GM19035 (cell line): Measurements from ENCODE around the gene CHAT.
"Not testable (repeated sequence)": the region's sequence is repeated elsewhere in the genome, so short reads cannot be mapped to it uniquely, and the experiment has no call there.

Experiments
- ATAC-seq: cut with Tn5 transposase; IDR thresholded peaks from one replicate; pipeline ENCODE4 v1.9.1; 2021; ENCODE audit not compliant: unreplicated experiment

CHAT gene

DNA sequence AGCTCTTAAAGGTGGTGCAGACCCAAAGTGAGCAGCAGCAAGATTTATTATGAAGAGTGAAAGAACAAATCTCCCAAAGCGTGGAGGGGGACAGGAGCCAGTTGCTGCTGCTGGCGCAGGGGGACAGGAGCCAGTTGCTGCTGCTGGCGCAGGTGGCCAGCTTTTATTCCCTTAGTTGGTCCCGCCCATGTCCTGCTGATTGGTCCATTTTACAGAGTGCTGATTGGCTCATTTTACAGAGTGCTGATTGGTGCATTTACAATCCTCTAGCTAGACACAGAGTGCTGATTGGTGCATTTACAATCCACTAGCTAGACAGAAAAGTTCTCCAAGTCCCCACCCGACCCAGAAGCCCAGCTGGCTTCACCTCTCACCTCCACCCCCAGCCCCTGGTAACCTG is 68.6 kb downstream of the CHAT start:
- not testable (repeated sequence) for ATAC-seq

DNA sequence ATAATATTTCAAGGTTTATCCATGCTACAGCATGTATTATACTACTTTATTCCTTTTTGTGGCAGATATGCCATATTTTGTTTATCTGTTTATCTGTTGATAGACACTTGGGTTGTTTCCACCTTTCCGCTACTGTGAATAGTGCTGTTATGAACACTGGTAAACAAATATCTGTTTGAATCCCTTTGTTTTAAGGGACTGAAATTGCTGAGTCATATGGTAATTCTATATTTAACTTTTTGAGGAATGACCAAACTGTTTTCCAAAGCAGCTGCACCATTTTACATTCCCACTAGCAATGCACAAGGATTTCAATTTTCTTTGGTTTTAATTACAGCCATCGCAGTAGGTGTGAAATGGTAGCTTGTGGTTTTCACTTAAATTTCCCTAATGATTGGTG is 69.0 kb downstream of the CHAT start:
- no peak for ATAC-seq

DNA sequence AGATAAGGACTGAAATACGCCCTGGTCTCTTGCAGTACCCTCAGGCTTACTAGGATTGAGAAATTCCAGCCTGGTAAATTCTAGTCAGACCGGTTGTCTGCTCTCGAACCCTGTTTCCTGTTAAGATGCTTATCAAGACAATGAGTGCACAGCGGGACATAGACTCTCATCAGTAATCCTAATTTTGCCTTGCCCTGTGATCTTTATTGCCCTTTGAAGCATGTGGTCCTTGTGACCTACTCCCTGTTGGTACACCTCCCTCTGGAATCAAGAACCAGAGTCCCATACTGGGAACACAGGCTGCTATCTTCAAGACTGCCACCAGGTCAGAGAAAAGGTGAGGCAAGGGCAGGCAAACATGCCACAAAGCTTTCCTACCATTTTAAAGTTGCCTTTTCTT is 72.8 kb downstream of the CHAT start:
- no peak for ATAC-seq

DNA sequence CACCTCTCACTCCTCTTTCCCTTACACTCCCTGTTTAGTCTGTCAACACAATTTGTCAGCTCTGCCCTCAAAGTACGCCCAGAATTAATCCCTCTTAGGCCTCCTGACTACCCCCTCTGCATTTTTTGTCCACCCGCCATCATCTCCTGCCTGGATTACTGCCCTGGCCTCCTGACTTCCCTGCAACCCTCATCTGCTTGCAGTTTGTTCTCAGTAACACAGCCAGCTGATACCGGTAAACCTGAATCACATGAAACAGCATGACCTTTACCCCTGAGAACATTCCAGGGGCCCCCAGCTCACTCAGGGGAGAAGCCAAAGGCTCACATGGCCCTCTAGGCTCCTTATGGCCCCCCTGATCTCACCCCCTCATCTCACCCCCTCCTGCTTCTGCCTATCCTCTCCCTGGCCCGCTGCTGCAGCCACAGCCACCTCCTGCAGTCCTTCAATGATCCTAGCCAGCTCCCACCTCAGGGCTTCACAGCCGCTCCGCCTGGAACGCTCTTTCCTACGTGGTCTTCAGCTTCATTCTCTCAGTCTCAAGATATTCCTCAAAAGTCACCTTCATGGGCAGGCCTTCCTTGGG is 74.5 kb downstream of the CHAT start:
- ATAC-seq = no peak

DNA sequence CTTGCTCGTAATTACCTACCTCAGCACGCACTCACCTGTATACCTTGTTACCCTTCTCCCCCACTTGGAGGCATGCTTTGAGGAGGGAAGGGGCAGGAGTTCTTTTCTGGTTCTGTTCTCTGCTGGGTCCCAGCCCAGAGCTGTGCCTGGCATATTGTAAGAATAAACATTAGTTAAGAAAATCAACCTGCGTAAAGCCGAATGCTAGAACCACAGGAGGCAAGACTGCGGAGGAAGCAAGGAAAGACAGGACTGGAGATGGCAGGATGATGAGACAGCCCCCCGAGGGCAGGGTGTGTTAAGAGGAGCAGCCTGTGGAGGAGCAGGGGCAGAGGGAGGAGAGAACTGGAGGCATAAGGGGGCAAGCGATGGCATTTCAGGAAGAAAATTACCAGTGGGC is 75.1 kb downstream of the CHAT start:
- no peak for ATAC-seq

DNA sequence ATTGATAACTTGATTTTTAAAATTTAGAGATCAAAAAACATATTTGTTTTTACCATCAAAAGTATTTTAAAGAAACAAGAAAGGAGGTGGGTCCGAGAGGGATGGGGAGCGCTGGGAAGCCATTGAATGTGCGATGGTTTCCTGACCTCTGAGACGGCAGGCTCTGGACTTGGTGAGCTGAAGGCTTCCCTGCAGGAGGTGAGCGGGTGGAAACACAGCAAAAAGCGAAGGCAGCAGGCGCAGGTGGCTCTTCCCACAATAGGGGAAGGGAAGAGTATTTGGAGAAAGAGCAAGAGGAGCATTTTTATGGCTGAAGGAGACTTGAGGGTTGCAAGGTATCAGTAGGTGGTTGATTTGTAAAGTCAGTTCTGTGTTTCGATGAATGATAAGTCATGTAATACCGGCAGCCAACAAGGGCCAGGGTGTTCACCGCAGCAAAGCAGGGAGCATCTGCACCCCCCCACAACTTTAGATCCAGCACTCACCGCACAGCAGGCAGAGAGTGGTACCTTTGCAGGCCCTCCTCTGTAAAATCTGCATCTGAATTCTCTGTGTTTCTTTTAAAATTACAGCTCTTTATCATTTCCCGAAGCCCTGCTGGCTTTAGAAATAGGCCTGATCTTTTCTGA is 76.2 kb downstream of the CHAT start:
- ATAC-seq = no peak

DNA sequence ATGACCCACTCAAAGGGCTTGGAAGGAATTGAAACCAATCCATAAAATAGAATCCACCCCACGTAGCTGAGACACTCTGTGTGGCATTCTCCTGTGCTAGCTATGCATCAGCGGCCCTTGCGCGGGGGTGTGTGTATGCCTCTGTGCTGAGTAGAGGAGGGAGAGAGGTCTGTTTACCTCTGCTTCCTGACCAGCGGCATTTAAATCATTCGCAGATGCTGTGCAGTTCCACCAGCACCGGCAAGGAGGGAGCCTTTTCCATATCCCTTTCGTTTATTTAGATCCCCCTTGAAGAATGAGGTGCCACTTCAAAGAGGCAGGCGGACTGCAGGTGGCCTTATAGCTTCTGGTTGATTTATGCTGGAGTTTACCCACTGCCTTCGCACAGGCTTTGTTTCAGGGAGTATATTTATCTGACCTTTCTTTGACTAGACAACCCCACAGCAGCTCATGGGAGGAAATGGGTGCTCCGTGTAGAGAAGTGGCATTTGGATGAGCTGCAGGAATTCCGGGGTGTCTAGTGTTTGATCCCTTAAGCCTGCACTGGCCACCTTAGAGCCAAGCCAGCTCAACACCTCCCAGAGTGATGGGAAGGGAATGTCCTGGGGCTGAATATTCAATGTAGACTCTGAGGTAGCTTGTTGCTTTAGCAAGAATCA is 77.0 kb downstream of the CHAT start:
- ATAC-seq = no peak

DNA sequence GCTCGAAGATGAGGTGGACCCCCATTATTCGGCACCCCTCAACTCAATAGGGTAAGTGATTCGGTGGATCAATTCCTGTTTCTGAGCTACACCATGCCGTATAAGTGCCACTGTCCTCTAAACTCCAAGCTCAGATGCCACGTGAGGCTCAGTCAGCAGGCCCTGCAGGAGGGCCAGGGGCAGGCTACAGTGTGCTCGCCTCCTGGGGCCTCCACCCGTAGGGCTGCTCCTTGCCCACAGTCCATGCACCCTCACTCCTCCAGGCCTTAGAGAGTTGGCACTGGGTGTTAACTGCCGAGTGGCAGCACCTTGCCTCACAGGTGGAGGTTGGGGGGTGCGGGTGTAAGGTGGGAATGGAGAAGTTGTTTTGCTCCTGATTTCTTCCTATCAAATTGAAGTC is 77.8 kb downstream of the CHAT start:
- ATAC-seq = no peak

DNA sequence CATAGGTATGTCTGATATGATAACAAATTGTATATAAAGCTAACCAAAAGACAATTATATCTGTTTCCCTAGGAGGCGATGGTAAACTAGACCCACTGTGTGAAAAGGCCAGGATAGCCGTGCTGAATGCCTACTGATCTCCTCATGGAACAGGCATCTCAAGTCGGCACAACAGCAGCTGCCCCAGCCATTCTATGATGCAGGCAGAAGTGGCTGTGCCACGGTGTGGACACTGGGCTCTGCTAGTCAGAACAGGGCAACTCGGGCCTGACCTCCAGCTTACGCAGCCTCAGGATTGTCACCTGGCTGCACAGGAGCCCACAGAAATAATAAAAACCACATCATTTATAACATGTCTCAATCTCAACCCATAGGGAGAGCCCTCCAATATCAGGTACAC is 80.6 kb downstream of the CHAT start:
- no peak for ATAC-seq

DNA sequence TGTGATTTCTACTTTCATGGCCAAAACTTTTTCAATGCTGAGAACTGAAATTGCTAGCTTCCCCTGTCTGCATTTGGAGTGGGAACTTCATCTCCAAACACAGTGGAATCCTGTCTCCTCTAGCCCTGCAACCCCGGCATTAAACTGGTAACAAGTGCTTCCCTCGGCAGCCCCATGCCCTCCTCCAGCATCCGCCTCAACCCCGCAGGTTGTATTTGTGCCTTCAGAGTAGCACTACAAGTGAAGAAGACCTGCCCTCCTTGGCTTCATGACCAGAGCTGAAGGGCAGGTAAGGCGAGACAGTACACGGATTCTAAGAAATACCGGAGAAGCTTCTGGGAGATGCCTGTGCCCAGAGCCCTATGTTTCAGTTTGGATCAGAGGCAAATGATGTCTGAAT is 82.5 kb downstream of the CHAT start:
- no peak for ATAC-seq

DNA sequence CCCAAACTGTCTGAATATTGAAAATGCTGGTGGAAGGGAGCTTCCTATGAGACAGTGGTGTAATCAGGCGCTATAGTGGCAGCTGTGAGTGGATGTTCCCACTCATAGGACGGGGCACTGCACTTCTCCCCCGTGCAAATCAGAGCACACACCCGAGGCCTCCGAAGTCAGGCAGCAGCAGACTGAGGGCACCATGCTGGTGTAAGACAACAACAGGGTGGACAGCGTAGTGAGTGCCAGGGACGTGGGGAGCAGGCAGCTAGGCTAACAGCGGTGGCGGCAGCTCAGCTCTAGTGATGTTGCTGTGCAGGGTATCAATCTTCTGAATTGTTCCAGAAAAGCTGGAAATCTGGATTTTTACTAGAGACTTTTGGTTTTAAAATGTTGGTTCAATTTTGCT is 84.8 kb downstream of the CHAT start:
- ATAC-seq = no peak

DNA sequence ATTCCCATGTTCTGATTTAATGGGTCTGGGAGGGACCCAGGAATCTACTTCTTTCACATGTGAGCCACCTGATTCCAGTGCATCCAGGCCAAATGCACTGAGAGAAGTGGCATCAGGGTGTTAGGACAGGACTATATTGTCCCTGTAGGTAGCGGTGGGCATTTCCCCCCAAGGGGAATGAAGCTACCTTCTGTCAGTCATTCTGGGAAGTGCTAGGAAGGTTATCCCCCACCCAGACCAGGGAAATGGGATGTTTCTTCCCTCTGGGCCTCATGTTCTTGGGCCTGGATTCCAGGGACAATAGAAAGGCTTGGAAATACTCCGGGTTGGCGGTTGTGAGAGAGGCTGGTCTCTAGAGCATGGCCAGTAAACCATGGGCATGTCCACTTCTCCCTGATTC is 86.4 kb downstream of the CHAT start:
- ATAC-seq = no peak

DNA sequence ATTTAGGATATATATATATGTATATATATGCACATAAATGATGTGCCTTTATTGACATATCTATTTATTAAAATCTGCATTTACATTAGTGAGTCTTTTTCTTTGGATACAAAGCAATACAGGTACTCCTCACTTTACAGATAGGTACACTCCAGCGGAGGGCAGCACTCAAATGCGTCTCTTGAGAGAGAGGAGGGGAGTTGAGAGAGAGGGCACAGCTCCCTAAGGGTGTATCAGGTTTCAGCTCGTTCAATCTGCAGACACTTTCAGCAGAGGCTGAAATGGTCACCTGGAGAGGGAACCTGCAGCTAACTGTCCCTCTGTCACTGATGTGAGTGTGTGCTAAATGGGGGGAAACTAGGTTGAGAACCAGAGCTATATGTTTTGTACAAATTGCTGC is 87.2 kb downstream of the CHAT start:
- ATAC-seq = no peak

DNA sequence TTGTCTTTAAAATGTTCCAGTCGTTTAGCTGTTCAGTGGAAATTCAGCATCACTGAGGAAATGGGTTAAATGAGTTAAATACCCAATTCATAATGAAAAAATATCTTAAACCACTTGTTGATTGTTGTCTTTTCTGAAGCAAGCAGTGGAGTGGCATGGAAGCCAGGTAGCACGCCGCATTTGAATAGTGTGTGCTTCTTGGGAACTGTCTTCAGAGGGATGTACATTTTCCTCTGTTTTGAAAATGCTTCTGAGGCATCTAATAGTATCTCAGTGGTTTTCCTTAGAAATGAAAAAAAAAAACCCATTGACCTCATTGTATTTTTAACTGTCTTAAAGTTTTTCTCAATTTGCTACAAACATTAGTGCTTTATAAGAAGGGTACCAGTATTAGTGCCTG is 93.7 kb downstream of the CHAT start:
- ATAC-seq = no peak

DNA sequence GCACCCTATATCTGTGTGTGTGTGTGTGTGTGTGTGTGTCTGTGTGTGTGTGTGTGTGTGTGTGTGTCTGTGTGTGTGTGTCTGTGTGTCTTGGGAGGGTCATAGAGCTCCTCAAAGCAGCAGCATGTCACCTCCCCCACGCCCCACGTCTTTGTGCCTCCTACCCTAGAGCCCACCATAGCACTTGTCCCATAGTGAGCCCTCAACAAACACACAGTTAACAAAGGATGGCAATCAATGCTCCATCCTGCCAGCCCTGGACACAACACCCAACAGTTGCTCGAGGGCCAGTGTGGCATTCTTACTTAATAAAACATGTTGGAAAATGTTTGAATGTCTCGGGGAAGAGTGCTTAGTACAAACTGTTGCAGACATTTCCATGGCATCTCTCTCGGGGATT is 96.1 kb downstream of the CHAT start:
- ATAC-seq = no peak

DNA sequence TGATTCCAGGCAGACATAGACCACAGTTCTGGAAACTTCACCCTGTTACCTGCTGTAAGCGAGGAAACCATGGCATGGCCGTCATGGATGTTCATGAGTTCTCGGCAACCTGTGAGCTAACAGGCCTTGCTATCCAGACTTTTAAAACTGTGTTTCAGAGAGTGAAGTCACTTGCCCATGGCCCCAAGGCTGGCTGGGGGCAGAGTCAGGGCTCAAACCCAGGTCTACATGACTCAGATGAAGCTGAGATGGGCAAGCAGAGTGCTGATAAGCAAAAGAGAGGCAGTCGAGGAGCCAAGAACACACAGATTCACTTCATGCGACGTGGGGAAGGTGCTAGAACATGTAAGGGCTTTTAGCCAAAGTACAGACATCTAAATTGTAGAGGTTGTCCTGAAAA is 97.1 kb downstream of the CHAT start:
- no peak for ATAC-seq

DNA sequence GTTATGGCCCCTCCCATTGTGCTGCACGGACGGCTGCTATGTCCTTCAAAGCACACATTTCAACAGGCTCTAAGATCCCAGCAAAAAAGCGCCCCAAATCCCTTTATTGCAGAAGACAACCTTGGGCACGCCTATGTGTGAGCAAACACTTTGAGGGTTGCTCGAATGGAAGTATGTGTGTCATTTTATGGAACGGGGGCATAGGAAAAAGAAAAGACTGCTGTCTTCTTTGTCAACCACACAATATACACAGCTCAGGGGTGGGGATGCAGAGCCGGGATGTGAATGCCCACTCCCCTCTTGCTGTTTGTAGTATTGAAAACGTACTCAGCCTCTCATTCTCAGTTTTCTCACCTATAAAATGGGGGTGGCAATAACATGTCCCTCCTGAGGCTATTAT is 97.6 kb downstream of the CHAT start:
- ATAC-seq = no peak

DNA sequence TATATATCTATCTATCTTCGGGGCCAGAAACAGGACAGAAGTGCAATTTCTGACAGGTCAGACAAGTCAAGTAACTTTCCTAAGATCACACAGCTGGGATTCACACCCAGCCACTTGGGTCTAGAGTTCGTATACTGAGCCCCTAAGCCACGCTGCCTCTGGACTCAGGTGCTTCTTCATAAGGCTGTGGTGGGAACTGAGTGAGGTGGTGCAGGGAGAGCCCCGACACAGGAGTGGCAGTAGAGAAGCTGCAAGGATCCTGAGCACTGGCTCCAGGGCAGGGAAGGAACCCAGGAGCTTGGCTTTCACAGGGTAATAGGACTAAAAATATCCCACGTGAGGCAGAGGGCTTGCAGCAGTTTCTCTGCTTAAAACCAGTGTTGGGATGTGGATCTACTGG is 99.4 kb downstream of the CHAT start:
- ATAC-seq = no peak
